NCI-H2196 (cell line): ENCODE measurements around the gene FIBIN.
"Not testable (repeated sequence)": the region's sequence is repeated elsewhere in the genome, so short reads cannot be mapped to it uniquely, and the experiment has no call there.

Source experiments
- DNase-seq: peaks from one replicate; lab custom pipeline; 2025; ENCODE audit not compliant: unreplicated experiment; lab: John Stamatoyannopoulos, UW

FIBIN gene

DNA sequence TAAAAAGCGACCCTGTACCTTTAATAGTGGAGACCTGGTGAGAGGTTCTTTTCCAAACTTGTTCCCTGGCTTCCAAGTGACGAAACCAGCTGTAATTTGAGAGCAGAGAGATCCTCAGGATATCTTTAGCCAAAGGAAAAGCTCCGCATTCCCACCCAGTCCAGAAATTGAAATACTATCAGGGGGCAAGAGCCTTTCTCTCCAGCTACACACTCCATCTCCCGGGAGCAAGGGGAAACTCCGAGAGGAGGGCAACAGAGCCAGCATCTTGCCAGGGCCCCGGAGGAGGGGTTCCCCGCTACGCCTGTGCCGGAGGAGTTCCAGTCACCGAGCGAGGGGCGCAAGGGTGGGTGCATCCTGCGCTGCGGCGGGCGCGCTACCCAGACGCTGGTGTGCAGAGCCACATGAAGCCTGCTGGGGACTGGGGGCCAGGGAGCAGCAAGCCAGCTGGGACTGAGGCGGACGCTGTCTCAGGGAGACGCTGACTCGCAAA is at the start of gene FIBIN:
Gene FIBIN (plus strand): TSS at position 148 of the 493 bp plus-strand sequence. CDS start 415 bp downstream, outside the sequence.
- DNase-seq: no peak

DNA sequence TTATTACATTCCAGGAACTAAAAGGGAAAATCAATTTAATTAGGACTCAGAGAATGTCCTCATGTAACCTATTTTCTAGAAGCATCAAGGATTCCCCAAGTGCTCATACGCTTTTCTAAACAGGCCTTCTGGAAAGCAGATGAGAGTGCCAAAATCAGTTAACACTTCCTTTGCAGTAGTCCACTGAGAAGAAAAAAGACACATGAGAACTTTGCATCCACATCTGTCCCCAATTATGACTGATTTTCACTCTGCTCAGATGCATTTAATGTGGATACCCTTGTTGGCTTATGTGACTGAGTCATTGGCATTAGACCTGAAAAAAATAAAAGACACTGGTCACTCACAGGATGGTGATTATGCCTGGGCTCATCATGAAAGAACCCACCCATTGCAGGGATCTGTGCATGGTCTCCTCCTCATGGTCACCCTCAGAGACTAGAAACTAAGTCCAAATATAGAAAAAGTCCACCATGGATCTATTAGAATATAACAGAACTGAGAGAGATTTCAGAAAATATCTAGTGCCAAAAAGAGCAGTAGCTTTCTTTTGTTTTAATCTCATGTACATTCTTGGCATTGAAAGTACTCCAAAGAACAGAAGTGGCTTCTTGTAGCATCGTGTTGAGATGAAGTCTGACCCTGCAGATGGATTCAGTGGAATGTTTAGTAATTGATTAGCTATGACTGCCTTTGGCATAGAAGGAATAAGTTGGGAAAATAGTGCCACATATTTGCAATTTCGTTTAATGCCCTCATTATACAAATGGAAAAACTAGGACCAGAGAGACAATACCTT is 48.8 kb upstream of the FIBIN start:
- DNase-seq: no peak

DNA sequence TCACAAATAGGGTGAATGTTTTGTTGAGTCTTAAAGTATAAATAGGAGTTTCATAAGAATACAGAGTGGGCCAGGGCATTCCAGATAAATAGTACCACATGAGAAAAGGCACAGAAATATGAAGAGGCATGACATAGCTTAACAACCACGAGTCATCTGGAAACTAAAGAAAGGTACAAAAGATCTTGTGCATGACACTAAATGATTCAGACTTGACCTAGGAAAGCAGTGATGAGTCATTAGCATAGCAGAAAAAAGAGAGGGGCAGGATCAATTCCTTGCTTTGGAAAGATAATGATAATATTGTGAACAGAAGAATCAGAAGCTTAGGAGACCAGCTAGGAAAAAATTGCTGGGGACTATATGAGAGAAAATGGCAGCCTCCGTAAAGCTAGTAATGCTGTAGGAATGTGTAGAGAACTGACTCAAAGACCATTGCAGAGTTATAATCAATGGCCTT is 47.6 kb upstream of the FIBIN start:
- no peak for DNase-seq

DNA sequence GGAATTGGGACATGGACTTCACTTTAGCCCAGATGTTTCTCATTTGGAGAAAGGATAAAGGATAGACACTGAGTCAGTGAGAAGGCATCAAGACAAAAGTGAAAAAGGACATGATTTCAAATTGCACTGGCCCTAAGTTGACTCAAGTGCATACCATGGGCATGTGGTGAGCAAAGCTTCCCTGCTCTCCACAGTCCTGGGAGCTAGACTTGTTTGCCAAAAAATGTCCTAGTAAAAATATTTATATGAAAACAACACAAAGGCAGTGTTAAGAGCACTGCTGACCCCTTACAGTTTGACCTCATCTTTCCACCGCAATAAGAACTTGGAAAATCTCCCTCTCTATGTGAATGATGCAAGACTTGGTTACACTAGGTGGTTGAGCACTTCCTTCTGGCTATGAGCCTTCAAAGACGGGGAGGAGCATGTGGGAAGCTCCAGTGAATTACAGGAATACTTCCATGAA is 46.5 kb upstream of the FIBIN start:
- no peak for DNase-seq

DNA sequence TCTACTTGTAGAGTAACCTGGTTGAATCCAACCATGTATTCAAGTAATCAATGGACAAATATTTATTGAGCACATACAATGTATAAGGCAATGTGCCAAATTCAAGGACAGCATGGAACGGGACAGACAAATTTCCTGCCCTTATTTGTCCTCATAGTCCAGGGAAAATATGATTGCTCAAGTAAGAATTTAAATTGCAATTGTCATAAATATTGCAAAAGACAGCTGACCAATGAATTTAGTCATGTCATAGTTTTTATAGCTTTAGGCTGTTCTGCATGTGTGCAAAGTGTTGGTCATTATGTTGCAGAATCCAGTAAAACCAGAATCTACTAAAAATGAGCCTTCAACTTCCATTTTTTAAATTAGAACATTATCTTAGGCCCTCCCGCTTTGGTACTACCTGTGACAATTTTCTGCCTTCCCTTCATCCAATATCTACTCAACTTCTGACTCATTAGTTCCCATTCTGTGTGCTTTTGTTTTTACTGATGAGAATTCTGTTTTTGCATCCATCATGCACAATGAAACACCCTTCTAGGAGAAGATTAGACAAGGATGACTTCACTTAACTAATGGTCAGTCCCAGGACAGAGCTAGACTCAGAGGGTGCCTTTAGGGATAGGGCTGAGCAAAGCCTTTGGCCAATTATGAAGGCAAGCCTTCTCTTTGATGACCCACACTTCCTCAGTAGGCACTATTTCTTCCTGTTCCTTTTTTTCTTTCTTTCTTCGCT is 45.8 kb upstream of the FIBIN start:
- no peak for DNase-seq

DNA sequence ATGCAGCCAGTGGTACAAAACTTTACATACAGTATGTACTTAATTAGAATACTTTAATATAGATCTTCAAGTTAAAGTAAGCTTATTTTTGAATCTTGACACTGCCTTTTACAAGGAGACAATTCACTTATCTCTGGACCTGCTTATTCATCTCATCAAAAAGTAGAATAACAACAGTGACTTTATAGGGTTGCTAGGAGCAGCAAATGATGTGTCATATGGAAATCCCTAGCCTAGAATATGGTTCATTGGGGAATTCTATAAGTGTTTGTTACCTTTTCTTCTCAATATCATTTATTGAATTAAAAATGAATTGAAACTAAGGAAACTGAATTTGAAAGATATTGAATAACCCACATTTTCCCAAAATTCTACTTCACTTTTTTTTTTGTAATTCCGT is 45.0 kb upstream of the FIBIN start:
- DNase-seq: no peak

DNA sequence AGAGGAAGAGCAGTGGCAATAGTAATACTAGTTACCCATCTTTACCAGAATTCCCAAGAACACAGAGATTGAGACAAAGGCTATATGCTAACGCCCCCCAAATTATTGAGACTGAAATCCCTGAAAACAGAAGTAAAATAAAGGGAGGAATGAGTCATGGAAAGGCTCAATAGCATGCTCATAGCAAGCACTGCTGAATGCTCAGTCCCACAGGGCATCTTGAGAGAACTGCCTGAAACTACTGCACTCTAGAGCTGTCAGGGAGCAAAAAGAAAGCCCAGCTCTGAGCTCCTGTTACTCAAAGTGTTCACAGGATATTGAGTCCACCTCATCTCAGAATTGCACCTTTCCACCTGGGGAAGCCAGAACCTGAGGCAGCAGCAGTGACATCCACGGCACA is 44.1 kb upstream of the FIBIN start:
- no peak for DNase-seq

DNA sequence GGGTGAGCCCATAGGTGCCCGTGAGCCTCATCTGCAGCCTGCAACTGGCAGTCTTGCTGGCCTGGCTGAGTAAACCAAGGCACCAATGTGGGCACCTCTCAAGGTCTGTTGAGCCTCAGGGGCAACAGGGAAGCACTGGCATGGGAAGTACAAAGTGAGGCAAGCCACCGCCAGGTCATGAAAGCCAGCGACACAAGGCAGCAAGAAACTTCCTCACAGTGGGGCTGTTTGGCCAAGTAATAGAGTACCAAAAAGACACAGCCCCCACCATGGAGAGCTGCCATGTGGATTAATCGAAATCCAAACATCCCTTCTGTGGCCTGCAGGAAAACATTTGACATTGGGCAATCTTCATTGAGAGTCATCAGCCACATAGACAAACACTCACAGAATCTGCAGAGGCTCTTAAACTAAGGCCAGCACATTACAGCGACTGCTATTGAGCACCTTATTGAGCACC is 43.6 kb upstream of the FIBIN start:
- no peak for DNase-seq

DNA sequence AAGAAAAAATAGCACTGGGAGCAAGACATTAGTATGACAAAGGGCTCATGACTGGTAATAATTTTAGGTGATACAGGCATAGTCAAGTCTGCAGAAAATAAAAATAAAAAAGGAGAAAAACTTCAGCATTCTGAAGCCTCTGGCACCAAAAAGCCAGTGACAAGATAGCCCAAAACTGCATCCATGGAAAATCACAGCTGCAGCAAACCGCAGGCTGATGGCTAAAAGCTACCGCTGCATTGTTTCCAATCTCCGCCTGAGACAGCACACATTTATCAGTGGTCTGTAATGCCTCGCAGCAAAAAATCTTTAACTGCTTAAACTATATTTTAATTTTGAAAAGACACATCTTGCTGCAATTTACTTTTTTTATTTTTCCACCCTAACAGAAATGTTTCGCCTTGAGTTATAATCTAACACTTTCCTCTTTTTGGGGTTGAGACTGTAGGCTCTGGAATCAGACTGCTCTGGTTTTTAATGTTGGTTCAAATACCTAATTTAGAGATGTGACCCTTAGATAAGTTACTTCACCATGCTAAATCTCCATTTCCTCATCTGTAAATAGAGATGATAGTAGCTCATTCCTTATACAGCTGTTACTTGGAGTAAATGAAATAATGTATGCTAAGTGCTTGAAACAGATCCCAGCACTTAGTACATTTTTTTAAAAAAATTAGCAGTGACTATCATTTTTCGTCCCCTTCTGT is 42.0 kb upstream of the FIBIN start:
- DNase-seq: no peak

DNA sequence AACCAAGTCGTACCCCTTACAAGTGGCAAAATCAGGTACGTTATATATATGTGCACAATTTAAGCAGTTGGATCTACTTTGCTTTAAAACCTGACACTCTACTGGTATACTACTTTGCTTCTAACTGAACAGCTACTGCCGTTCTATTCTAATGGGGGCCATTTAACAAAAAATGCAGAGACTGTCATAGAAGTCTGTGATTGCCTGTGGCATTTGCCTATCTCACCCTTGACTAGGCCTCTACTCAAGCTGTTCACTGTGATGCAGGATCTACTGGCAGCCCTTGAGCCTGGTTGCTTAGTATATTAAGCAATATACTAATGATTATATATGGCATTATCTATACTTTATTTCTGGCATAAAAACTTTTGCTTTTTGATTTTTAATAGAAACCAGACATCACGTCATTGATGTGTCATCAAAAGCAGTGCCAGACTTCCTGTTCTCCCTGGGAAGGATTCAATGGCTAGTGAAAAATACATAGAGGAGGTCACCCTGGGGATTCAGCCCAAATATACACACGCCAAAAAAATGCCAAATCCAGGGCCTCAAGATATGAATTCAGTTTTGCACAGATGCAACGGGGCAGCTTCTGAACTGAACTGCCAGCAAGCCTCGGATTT is 40.0 kb upstream of the FIBIN start:
- DNase-seq: no peak

DNA sequence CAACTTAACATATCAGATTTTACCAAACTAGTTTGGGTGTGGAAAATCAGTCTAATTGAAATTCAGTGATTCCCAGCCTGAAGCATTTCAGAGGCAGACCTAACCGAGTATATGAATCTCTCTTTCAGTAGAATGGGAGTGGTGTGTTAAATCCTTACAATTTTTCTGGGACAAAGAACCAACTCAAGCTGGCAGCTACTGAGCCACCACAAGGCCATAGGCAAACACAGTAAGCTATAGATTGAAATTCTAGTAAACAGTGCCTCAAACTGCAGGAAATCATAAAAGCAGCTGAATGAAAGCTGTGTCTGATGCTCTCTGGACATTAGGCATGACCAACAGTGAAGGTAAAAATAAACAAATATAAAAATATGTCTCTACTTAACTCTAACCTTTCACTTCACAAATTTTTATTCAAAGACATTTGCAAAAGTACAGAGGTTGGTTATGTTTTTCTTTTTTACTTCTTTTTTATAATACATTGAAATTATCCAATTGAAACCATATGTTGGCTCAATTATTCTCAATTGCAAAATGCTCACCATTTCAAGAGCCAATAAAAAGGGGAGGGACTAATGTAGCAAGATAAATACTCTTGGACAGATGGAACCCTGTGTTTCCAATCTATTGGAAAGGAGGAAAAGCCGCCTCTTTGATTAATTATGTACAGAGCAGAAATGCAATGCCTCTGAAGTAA is 35.8 kb upstream of the FIBIN start:
- DNase-seq: no peak

DNA sequence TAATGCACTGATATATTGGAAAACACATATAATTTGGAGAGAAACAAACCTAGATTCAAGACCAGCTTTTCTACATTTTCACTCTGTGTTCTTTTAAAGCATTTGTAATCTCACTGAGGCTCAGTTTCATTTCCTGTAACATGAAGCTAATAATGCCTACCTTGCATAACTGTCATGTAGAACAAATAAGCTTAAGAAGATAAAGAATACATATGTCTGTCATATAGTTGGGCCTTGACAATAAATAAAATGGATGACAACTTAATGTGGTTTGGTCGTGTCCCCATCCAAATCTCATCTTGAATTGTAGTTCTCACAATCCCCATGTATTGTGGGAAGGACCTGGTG is 35.2 kb upstream of the FIBIN start:
- no peak for DNase-seq

DNA sequence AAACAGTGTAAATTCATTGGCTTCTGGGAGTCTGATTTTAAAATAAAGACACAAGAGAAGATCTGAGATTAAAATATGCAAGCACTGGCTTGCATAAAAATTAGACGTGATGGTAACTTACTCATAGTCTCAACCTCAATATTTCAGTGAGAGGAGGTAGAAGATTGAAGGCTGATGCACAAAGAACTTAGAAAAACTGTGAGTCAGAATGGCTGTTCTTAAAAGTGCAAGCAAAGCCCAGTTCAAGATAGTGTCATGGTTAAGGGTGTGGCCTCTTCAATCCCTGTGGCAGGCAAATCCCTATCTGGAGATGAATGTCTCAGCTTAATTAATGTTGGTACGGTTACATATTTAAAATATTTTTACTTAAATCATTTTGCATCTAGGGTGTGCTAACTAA is 33.6 kb upstream of the FIBIN start:
- no peak for DNase-seq

DNA sequence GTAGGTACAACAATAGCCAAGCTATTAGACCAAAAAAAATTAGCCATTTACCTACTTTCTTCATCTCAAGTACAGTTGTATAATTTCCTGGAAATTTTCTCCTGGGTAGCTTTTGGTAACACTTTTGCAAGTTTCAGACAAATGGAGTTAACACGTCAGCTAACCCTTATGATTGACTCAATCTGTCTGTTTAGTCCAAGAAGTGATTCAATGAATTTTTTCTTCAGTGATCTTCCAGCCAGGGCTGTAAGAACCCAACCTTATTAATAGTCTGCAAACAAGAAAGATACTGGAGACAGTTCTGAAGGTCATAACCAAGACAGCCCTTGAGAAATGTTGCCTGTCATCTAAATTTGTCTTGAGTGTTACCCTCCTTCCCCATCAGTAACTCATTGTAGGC is 30.1 kb upstream of the FIBIN start:
- DNase-seq: no peak

DNA sequence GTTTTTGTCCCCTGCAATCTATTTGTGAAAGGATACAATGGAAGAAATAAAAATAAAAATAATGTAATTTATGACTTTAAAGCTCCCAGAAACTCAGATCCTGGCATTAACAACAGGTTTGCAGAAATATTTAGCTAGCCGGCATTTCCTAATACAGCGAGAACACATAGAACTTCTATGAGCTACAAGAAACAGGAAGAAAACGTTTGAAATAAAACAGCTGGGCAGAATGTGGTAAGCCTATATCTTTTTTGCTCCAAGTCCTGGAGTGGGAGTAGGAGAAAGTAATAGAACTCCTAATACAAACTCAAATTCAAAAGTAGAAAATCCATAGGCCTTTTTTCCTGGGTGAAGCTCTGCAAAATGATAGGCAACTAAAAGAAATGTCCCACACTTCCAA is 29.6 kb upstream of the FIBIN start:
- no peak for DNase-seq

DNA sequence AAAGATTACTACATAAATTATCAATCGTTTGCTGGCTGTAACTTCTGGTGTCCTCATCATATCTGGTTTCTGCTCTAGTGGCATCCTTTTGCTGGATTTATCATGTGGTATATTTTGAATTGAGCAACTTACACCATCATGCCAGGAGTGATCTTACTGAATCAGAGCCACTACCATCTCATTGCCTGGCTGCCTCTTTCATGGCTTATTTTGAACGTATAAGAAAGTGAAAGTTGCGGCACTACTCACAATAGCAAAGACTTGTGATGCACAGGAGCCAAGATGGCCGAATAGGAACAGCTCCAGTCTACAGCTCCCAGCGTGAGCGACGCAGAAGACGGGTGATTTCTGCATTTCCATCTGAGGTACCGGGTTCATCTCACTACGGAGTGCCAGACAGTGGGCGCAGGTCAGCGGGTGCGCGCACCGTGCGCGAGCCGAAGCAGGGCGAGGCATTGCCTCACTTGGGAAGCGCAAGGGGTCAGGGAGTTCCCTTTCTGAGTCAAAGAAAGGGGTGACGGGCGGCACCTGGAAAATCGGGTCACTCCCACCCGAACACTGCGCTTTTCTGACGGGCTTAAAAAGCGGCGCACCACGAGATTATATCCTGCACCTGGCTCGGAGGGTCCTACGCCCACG is 28.9 kb upstream of the FIBIN start:
- not testable (repeated sequence) for DNase-seq

DNA sequence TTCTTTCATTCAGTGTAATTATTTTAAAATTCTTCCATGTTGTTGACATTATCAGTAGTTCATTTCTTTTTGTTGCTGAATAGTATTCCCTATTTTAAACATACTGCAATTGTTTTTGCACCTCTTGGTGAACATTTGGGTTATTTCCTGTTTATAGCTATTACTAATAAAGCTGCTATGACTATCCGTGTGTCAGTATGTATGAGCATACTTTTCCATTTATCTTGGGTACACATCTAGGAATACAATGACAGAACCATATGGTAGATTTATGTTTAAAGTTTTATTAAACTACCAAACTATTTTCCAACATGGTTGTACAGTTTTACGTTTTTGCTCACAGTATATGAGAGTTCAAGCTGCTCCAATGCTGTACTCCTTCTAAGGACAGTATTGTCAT is 22.0 kb upstream of the FIBIN start:
- DNase-seq: no peak

DNA sequence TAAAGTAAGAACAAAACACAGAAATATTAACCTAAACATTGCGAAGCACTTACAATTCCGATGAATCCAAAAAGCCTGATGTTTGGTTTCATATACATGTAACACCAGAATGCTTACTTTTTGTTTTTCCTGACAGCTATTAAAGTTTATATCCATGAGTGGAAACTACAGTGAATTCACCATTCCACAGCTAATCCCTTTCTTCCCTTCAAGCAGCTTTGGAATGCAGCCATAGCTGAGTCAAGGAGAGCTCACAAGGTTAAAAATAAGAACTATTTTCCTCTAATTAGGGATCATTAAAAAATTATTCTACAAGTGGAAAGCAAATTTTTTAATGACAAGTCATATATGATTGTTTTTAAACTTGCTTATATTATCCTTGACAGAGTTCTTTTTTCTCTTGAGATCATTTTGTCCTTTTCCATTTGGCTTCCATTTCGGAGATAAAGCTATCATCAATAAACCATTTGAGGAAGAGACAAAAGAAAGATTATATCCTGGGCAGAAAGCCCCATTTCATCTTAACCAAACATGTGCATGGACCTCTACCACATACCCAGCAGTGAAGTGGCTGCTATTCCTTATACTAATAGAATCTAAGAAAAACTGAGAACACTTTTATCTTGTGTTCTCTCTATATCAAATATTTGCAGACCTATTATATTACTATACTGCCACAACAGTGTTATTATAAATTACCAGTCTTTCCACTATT is 19.7 kb upstream of the FIBIN start:
- no peak for DNase-seq

DNA sequence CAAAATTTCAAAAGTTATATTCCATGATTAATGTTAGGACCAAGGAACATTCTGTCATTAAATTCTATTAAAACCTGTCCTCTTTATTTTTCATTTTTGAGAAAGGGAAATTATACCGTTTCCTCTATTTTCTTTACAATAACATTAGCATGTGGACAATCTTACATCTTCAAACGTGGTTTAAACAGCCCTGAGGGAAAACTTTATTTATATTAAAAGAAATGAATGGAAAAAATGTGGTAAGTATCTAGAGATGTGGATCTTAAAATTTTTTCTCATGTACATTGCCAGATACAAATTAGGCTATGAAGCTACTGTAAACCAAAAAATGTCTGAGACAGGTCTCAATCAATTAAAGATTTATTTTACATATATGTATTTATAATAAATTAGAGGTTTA is 18.9 kb upstream of the FIBIN start:
- no peak for DNase-seq
